T-cell (primary cell): ENCODE measurements around the gene SIL1. TPM values are rescaled to one million over a fixed set of nuclear protein-coding genes. Genes with fewer than 3 reads are reported as not detected.

Experiments
- ATAC-seq, 4 experiments: fragments of 200-7000 bp in 3 of 4; fragments of 150-1000 bp in 1 of 4; cut with Tn5 transposase; replicated peaks in 1 of 4; 1 replicate in 3 of 4; 2 replicates in 1 of 4; pipeline ENCODE4 v1.10.0; 2021; ENCODE audit warnings: moderate library complexity in 3 of 4, mild to moderate bottlenecking in 2 of 4, moderate number of reproducible peaks in 1 of 4
- CTCF ChIA-PET, 2 donors: fragments of 300-600 bp; sonication (Branson Sonifier 250); formaldehyde crosslinking; loops; one replicate each; lab custom pipeline; 2022; ENCODE audit warnings: antibody characterized with exemption in 2 of 2; lab: Charles Lee
- POLR2A ChIA-PET, 2 donors: fragments of 300-600 bp; sonication (Branson Sonifier 250); formaldehyde crosslinking; loops; one replicate each; lab custom pipeline; 2022; ENCODE audit warnings: antibody characterized with exemption in 2 of 2; lab: Charles Lee
- DNase-seq, 35 experiments: peaks; one replicate each; pipeline versions ENCODE4 v3.0.0 to v3.0.0-alpha.2; 2013 to 2023
- H3K27ac ChIP-seq: one replicate; pipeline ENCODE4 v1.5.1; 2013; ENCODE audit warnings: low read length
- H3K27me3 ChIP-seq, 2 experiments: replicated peaks in 1 of 2; 1 replicate in 1 of 2; 2 replicates in 1 of 2; pipeline versions ENCODE4 v1.6.1 to v1.7.0; 2013; ENCODE audit warnings: low read length in 1 of 2, mixed read lengths in 1 of 2; ENCODE audit not compliant: control insufficient read depth in 2 of 2, insufficient read depth in 2 of 2; ENCODE audit errors: extremely low read depth in 1 of 2
- H3K36me3 ChIP-seq, 2 donors: 1 replicate in 1 of 2; 2 replicates in 1 of 2; pipeline versions ENCODE4 v1.6.1 to v1.7.0; 2013; ENCODE audit warnings: low read length in 1 of 2; ENCODE audit not compliant: control insufficient read depth in 2 of 2, insufficient read depth in 1 of 2; ENCODE audit errors: extremely low read depth in 1 of 2
- H3K4me1 ChIP-seq, 2 experiments: 1 replicate in 1 of 2; 2 replicates in 1 of 2; pipeline versions ENCODE4 v1.6.1 to v1.7.0; 2013; ENCODE audit warnings: low read length in 2 of 2, mixed read lengths in 1 of 2; ENCODE audit not compliant: insufficient read depth in 2 of 2, control insufficient read depth in 1 of 2; ENCODE audit errors: extremely low read depth in 1 of 2
- H3K4me3 ChIP-seq, 2 donors: 1 replicate in 1 of 2; 2 replicates in 1 of 2; pipeline versions ENCODE4 v1.5.1 to v1.7.0; 2013; ENCODE audit warnings: mild to moderate bottlenecking in 2 of 2, low read length in 1 of 2, moderate library complexity in 1 of 2; ENCODE audit not compliant: control insufficient read depth in 1 of 2; ENCODE audit errors: extremely low read depth in 1 of 2
- H3K9me3 ChIP-seq: 2 replicates; pipeline ENCODE4 v1.7.0; 2013
- H3K27ac Mint-ChIP-seq, 2 donors: one replicate each; pipeline ENCODE4 v1.8.0; 2020 to 2021; ENCODE audit warnings: mild to moderate bottlenecking in 2 of 2, mixed read lengths in 2 of 2
- H3K27me3 Mint-ChIP-seq, 2 donors: one replicate each; pipeline ENCODE4 v1.8.0; 2021 to 2022; ENCODE audit warnings: mixed read lengths in 2 of 2
- H3K36me3 Mint-ChIP-seq: one replicate; pipeline ENCODE4 v1.8.0; 2021; ENCODE audit warnings: mixed read lengths
- H3K4me1 Mint-ChIP-seq, 3 donors: one replicate each; pipeline ENCODE4 v1.8.0; 2020 to 2022; ENCODE audit warnings: mixed read lengths in 3 of 3, mild to moderate bottlenecking in 1 of 3
- H3K4me3 Mint-ChIP-seq, 3 donors: one replicate each; pipeline ENCODE4 v1.8.0; 2020 to 2022; ENCODE audit warnings: mild to moderate bottlenecking in 3 of 3, mixed read lengths in 3 of 3, moderate library complexity in 3 of 3
- H3K9me3 Mint-ChIP-seq, 3 donors: one replicate each; pipeline ENCODE4 v1.8.0; 2020 to 2022; ENCODE audit warnings: mixed read lengths in 3 of 3
- WGBS: methylation state at CpG from one replicate; pipeline ENCODE4 v1.1.5; 2013; ENCODE audit warnings: missing lambda C conversion rate; ENCODE audit not compliant: insufficient coverage; 5-methylcytosine and 5-hydroxymethylcytosine counted together
- total RNA-seq, 35 experiments: library from RNA in 6 of 35; stranded (reverse) in 6 of 35; fragments of 120-200 nt in 1 of 35; gene quantifications; one replicate each; pipeline versions ENCODE4 v1.2.1 to v1.2.4 and lab custom pipeline; 2013 to 2026

SIL1 gene
- total RNA-seq, 5 donors from 2014 or later (not counting 1 experiment from before 2014, with no cell fraction given): 14.2 to 16.5 (median 15.8) TPM

DNA sequence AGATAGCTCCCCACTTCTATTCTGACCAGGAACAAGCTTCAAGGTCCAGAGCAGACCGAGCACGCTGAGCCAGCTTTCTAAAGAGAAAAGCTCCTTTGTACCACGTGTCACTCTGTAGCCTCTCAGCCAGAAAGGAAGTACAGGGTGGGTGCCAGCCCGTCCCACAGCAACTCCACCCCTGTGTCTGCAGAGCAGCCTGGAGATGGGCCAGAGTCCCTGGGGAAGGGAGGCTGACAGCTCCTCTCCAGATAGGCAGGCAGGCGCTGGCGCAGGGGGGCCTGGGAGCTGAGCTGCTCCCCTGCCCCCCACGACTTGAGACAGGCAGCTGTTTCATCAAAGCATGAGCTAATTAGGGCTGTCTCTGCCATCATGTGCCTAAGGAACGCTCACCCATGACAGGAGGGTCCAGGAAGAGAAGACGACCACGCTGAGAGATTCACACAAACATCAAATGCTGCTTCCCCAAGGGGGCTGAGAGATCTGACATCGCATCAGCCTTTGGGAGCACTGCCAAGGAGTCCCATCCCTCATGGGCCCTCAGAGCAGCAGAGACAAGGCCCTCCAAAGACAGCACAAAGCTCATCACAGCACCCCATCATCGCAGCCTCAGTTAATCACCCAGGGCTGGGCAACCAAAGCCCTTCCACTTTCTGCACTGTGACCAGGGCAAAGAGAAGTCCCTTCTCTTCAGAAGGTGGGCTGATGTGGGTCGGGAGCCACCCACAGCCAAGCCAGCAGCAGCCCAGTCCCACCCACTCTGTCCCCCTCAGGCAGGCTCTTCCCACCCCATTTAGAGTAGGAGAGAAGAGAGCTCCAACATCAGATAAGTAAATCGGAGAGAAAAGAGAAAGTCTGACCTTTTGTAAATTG lies 244.5 kb downstream of the SIL1 start:
- H3K27me3 ChIP-seq: no peaks in the 10 kb centered on the region
- ATAC-seq (peak; percentile 79 to 89 (median 87)), DNase-seq (peak in 18 of 35 experiments; percentile 5 to 30 (median 10))
- no peak overlapping the region for H3K27ac ChIP-seq
- no peaks in the 10 kb centered on the region for H3K9me3 ChIP-seq
- peaks cover 16 to 23% (median 20%) of the 10 kb centered on the region in 3 donors for H3K4me1 Mint-ChIP-seq
- peaks cover 4 to 18% of the 10 kb centered on the region in 2 experiments for H3K4me1 ChIP-seq
- H3K27me3 Mint-ChIP-seq: no peaks in the 10 kb centered on the region
- ChIA-PET CTCF (no interaction called here), POLR2A (no interaction called here)
- no peaks in the 10 kb centered on the region for H3K9me3 Mint-ChIP-seq
- no peak overlapping the region for H3K27ac Mint-ChIP-seq
- H3K36me3 ChIP-seq: peaks cover 0 to 2% of the 10 kb centered on the region in 2 donors
- WGBS: 47% methylated on average over 11 of the region's 14 CpGs
- H3K4me3 Mint-ChIP-seq: peak overlapping the region in 1 of 3 donors; percentile 66
- peak overlapping the region in 1 of 2 donors; percentile 35 for H3K4me3 ChIP-seq
- H3K36me3 Mint-ChIP-seq: peaks cover 17% of the 10 kb centered on the region

DNA sequence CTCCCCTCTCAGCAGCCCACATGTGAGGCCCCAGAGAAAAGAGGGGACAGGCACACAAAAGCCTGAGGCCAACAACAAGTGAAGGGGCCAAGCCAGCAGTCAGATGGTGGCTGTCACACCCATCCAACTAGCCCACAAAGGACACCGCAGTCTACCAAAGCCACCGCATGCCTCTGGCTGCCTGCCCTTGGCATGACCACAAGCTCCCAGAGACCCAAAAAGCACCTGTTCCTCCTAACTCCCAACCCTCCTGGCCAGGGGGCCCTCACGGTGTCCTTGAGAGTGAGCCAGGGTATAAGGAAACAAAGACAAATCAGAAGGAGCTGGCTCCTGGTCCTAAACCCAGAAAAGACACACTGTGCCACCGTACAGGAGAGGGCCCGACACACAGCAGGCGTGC lies 245.2 kb downstream of the SIL1 start:
- Mint-ChIP-seq H3K9me3 (no peaks in the 10 kb centered on the region), H3K4me1 (peaks cover 16 to 23% (median 20%) of the 10 kb centered on the region in 3 donors), H3K36me3 (peaks cover 23% of the 10 kb centered on the region), H3K27ac (no peak overlapping the region), H3K27me3 (no peaks in the 10 kb centered on the region), H3K4me3 (peak overlapping the region in 1 of 3 donors; percentile 66)
- Histone ChIP-seq H3K27ac (no peak overlapping the region), H3K36me3 (peaks cover 2% of the 10 kb centered on the region in 2 donors), H3K4me3 (no peak overlapping the region), H3K9me3 (no peaks in the 10 kb centered on the region), H3K4me1 (peaks cover 4 to 18% of the 10 kb centered on the region in 2 experiments), H3K27me3 (no peaks in the 10 kb centered on the region)
- CTCF ChIA-PET: no interaction called here
- ATAC-seq: peak in 1 of 4 experiments; percentile 10
- WGBS: 56% methylated on average over 4 of the region's 6 CpGs
- DNase-seq: no peak
- POLR2A ChIA-PET: no interaction called here

DNA sequence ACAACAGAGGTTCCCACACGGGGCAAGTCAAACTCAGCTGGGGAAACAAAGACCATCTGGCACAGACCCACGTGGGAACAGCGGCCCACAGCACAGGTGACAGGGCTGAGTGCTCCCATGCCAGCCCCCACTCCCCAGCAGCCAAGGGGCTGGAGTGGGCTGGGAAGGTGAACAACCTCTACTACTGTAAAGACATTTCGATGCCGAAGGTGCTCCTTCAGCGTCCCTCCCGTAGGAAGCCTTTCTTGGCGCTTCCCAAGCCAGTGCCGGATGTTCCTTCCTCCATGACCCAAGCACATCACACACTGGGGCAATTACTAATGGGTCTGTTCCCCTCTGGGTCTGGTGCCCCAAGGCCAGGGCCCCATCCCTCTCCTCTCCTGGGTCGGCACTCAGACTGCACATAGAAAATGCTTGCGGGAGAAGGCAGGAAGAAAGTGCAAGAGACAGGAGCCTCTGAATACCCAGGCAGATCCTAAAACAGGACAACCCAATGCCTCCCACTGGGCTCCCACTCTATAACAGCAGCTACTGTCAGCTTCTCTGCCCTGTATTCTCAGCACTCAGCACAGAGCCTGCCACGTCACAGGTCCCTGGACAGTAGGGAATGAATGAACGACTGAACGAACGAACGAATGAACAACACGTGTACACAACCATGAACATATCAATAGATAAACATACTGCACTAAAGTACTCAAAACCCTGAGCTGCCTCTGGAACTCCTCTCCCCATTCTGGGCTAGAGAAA lies 246.0 kb downstream of the SIL1 start:
- ChIA-PET POLR2A (no interaction called here), CTCF (no interaction called here)
- peaks cover 30% of the 10 kb centered on the region for H3K36me3 Mint-ChIP-seq
- ATAC-seq: no peak
- WGBS: 94% methylated on average over 12 of the region's 17 CpGs
- no peak overlapping the region for H3K27ac ChIP-seq
- no peaks in the 10 kb centered on the region for H3K9me3 ChIP-seq
- H3K36me3 ChIP-seq: peaks cover 2 to 4% of the 10 kb centered on the region in 2 donors
- H3K9me3 Mint-ChIP-seq: no peaks in the 10 kb centered on the region
- no peak for DNase-seq
- no peaks in the 10 kb centered on the region for H3K27me3 Mint-ChIP-seq
- H3K4me1 Mint-ChIP-seq: peaks cover 16 to 23% (median 20%) of the 10 kb centered on the region in 3 donors
- H3K4me1 ChIP-seq: peaks cover 4 to 18% of the 10 kb centered on the region in 2 experiments
- H3K27ac Mint-ChIP-seq: no peak overlapping the region
- H3K4me3 Mint-ChIP-seq: no peak overlapping the region
- no peaks in the 10 kb centered on the region for H3K27me3 ChIP-seq
- H3K4me3 ChIP-seq: no peak overlapping the region

GRCh38 chr5:138951091-138951985 lies 246.8 kb downstream of the SIL1 start:
- peaks cover 8 to 9% of the 10 kb centered on the region in 2 donors for H3K36me3 ChIP-seq
- peaks cover 30% of the 10 kb centered on the region for H3K36me3 Mint-ChIP-seq
- DNase-seq (no peak), ATAC-seq (no peak)
- H3K27ac ChIP-seq: no peak overlapping the region
- ChIA-PET CTCF (no interaction called here), POLR2A (no interaction called here)
- H3K27ac Mint-ChIP-seq: no peak overlapping the region
- no peaks in the 10 kb centered on the region for H3K9me3 Mint-ChIP-seq
- H3K4me1 Mint-ChIP-seq: peaks cover 16 to 23% (median 20%) of the 10 kb centered on the region in 3 donors
- no peaks in the 10 kb centered on the region for H3K9me3 ChIP-seq
- H3K27me3 ChIP-seq: no peaks in the 10 kb centered on the region
- H3K4me3 ChIP-seq: no peak overlapping the region
- peaks cover 4 to 18% of the 10 kb centered on the region in 2 experiments for H3K4me1 ChIP-seq
- no peak overlapping the region for H3K4me3 Mint-ChIP-seq
- WGBS: 96% methylated on average over 15 of the region's 18 CpGs
- no peaks in the 10 kb centered on the region for H3K27me3 Mint-ChIP-seq

DNA sequence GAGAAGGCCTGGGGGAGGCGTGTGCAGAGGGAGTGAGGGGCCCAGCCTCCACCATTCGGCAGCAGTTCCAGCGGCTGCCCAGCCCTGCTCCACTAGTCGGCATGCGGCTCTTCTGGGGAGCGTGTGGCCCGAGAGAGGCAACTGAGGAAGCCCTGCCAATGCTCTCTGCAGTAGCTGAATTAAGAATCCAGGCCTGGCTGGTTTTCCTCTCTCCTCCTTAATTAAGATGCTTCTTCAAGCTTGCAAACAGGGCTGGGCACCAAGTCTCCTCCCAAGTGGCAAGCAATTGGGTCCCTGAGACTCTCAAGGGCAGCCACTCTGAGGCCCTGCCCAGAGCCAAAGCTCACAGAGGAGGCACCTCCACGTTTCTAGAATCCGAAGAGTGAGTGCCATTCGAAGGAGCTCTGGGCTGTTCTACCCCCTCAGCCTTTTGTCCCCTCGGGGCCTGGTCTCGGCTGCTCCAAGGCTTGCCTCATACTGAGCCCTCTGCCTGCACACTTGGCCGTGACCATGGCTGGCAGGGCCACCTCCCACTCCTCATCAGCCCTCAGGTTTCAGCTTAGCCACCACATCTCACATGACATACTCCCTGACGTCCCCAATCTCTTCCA lies 247.6 kb downstream of the SIL1 start:
- Histone ChIP-seq H3K4me1 (peaks cover 4 to 18% of the 10 kb centered on the region in 2 experiments), H3K9me3 (no peaks in the 10 kb centered on the region), H3K36me3 (peaks cover 6 to 9% of the 10 kb centered on the region in 2 donors), H3K4me3 (no peak overlapping the region), H3K27ac (no peak overlapping the region), H3K27me3 (no peaks in the 10 kb centered on the region)
- Mint-ChIP-seq H3K4me1 (peaks cover 16 to 23% (median 21%) of the 10 kb centered on the region in 3 donors), H3K27me3 (no peaks in the 10 kb centered on the region), H3K9me3 (no peaks in the 10 kb centered on the region), H3K27ac (no peak overlapping the region), H3K4me3 (no peak overlapping the region), H3K36me3 (peaks cover 29% of the 10 kb centered on the region)
- ATAC-seq (no peak), DNase-seq (no peak)
- CTCF ChIA-PET: no interaction called here
- POLR2A ChIA-PET: no interaction called here
- 92% methylated on average over 14 of the region's 14 CpGs for WGBS
